A549 (cell line): ENCODE data around the gene MACROD1. TPM values are rescaled to one million over a fixed set of nuclear protein-coding genes. Genes with fewer than 3 reads are reported as not detected.

Source experiments
- ATAC-seq, 2 experiments: fragments of 200-7000 bp in 1 of 2; fragments of >200 bp in 1 of 2; cut with Nextera tagmentation in 1 of 2; cut with Tn5 transposase in 1 of 2; 3 replicates each; pipeline versions ENCODE4 v1.8.0 to v1.9.1; 2018 to 2020; ENCODE audit warnings: mild to moderate bottlenecking in 1 of 2, moderate library complexity in 1 of 2
- CTCF ChIA-PET: fragments of 300-600 bp; sonication (Branson Sonifier 250); formaldehyde crosslinking; extraction: SDS; loops from one replicate; lab custom pipeline; 2021; ENCODE audit warnings: antibody characterized with exemption, inconsistent platforms; lab: Yijun Ruan, JAX
- POLR2A ChIA-PET: fragments of 350-600 bp; formaldehyde crosslinking; extraction: SDS; loops from one replicate; lab custom pipeline; 2021; ENCODE audit warnings: antibody characterized with exemption, inconsistent platforms; lab: Yijun Ruan, JAX
- DNase-seq, 2 experiments: peaks; one replicate each; pipeline versions ENCODE4 v3.0.0 to v3.0.0-alpha.2; 2011 to 2016; ENCODE audit warnings: low read depth in 1 of 2, low spot score in 1 of 2
- FAIRE-seq: peaks from 2 replicates; lab custom pipeline; 2011; peaks lifted over from hg19 to GRCh38; lab: Jason Lieb, UNC
- H3K27ac ChIP-seq, 2 experiments: fragments of >200 bp; sonication (Bioruptor Twin); formaldehyde crosslinking; 3 replicates each; pipeline ENCODE4 v1.5.1; 2016 to 2017
- H3K4me1 ChIP-seq: fragments of >200 bp; sonication (Bioruptor Twin); formaldehyde crosslinking; 3 replicates; pipeline ENCODE4 v1.6.1; 2016
- H3K4me2 ChIP-seq: fragments of >200 bp; sonication (Bioruptor Twin); formaldehyde crosslinking; 3 replicates; pipeline ENCODE4 v1.6.1; 2016
- H3K4me3 ChIP-seq: fragments of >200 bp; sonication (Bioruptor Twin); formaldehyde crosslinking; 3 replicates; pipeline ENCODE4 v1.5.1; 2016
- H3K9me3 ChIP-seq: fragments of >200 bp; sonication (Bioruptor Twin); formaldehyde crosslinking; 3 replicates; pipeline ENCODE4 v1.6.1; 2016
- ATOH8 ChIP-seq: fragments of 250-450 bp; sonication (Bioruptor Pico); IDR thresholded peaks from 2 replicates; pipeline ENCODE4 v1.5.0; 2020; ENCODE audit warnings: low read depth, mild to moderate bottlenecking, moderate library complexity
- BCL3 ChIP-seq: fragments of >200 bp; sonication (Bioruptor Twin); formaldehyde crosslinking; IDR thresholded peaks from 3 replicates; pipeline ENCODE4 v1.6.1; 2016
- CBX8 ChIP-seq: fragments of 200-600 bp; sonication (generic); IDR thresholded peaks from 2 replicates; pipeline ENCODE4 v1.6.1; 2016
- CHD4 ChIP-seq: fragments of 200-600 bp; sonication (generic); IDR thresholded peaks from 2 replicates; pipeline ENCODE4 v1.6.1; 2016; ENCODE audit warnings: antibody characterized with exemption, mild to moderate bottlenecking, borderline replicate concordance
- CTCF ChIP-seq: fragments of >200 bp; sonication (Bioruptor Twin); formaldehyde crosslinking; IDR thresholded peaks from 3 replicates; pipeline ENCODE4 v1.5.1; 2016
- E2F6 ChIP-seq: IDR thresholded peaks from 2 replicates; pipeline ENCODE4 v1.6.1; 2012; ENCODE audit warnings: low read depth, borderline replicate concordance
- EHF ChIP-seq: fragments of 250-450 bp; sonication (Bioruptor Pico); IDR thresholded peaks from 2 replicates; pipeline ENCODE4 v1.5.0; 2020; ENCODE audit warnings: mild to moderate bottlenecking
- EHMT2 ChIP-seq: fragments of 200-600 bp; sonication (generic); IDR thresholded peaks from 2 replicates; pipeline ENCODE4 v1.6.1; 2016; ENCODE audit warnings: antibody characterized with exemption, low read depth, mild to moderate bottlenecking, moderate library complexity
- ESRRA ChIP-seq: fragments of 150-350 bp; IDR thresholded peaks from 2 replicates; pipeline ENCODE4 v1.6.1; 2014; ENCODE audit warnings: mild to moderate bottlenecking, low read length, borderline replicate concordance
- FOSL2 ChIP-seq, 2 experiments: fragments of 450-650 bp in 1 of 2; fragments of >200 bp in 1 of 2; sonication (Bioruptor Twin) in 1 of 2; formaldehyde crosslinking; IDR thresholded peaks; 2 replicates each; pipeline versions ENCODE4 v1.5.0 to v1.6.1; 2016 to 2020; ENCODE audit warnings: mild to moderate bottlenecking in 1 of 2, moderate library complexity in 1 of 2
- HEYL ChIP-seq: fragments of 250-450 bp; sonication (Bioruptor Pico); IDR thresholded peaks from 2 replicates; pipeline ENCODE4 v1.8.0; 2021; ENCODE audit warnings: mild to moderate bottlenecking, moderate library complexity
- KDM1A ChIP-seq: fragments of 200-600 bp; sonication (generic); IDR thresholded peaks from 2 replicates; pipeline ENCODE4 v1.6.1; 2016; ENCODE audit warnings: low read depth, mild to moderate bottlenecking
- KDM5A ChIP-seq: fragments of 200-600 bp; sonication (generic); IDR thresholded peaks from 2 replicates; pipeline ENCODE4 v1.6.1; 2016; ENCODE audit warnings: antibody characterized with exemption, mild to moderate bottlenecking
- MAFK ChIP-seq: fragments of 450-650 bp; IDR thresholded peaks from 2 replicates; pipeline ENCODE4 v1.6.1; 2014; ENCODE audit not compliant: partially characterized antibody
- MAX ChIP-seq: IDR thresholded peaks from 2 replicates; pipeline ENCODE4 v1.6.1; 2012
- MAZ ChIP-seq: fragments of 150-350 bp; IDR thresholded peaks from 2 replicates; pipeline ENCODE4 v1.6.1; 2014; ENCODE audit warnings: antibody characterized with exemption, low read depth, low read length, borderline replicate concordance
- MYC ChIP-seq: IDR thresholded peaks from 2 replicates; pipeline ENCODE4 v1.6.1; 2012; ENCODE audit warnings: mild to moderate bottlenecking, inconsistent platforms, low read length, improper control_type of control experiment, borderline replicate concordance
- NFE2L2 ChIP-seq: fragments of 150-350 bp; conservative IDR thresholded peaks from 2 replicates; pipeline ENCODE4 v1.6.1; 2014; ENCODE audit warnings: low read length
- NPAS2 ChIP-seq: fragments of 250-450 bp; sonication (Bioruptor Pico); IDR thresholded peaks from 2 replicates; pipeline ENCODE4 v1.8.0; 2022; ENCODE audit warnings: mild to moderate bottlenecking, moderate library complexity, borderline replicate concordance
- PBX3 ChIP-seq: IDR thresholded peaks from 2 replicates; pipeline ENCODE4 v1.6.1; 2012
- PHF8 ChIP-seq: fragments of 200-600 bp; sonication (generic); IDR thresholded peaks from 2 replicates; pipeline ENCODE4 v1.6.1; 2016; ENCODE audit warnings: low read depth, mild to moderate bottlenecking, antibody characterized with exemption, moderate library complexity, borderline replicate concordance
- RARB ChIP-seq: fragments of 250-450 bp; sonication (Bioruptor Pico); IDR thresholded peaks from 2 replicates; pipeline ENCODE4 v1.8.0; 2021; ENCODE audit warnings: mild to moderate bottlenecking, moderate library complexity
- RCOR1 ChIP-seq: fragments of 150-350 bp; IDR thresholded peaks from 2 replicates; pipeline ENCODE4 v1.6.1; 2014; ENCODE audit warnings: antibody characterized with exemption, low read length, low read depth
- RFX5 ChIP-seq: fragments of 450-650 bp; IDR thresholded peaks from 2 replicates; pipeline ENCODE4 v1.7.1; 2014; ENCODE audit warnings: antibody characterized with exemption, mild to moderate bottlenecking, moderate library complexity
- RNF2 ChIP-seq: fragments of 200-600 bp; sonication (generic); IDR thresholded peaks from 2 replicates; pipeline ENCODE4 v1.6.1; 2016; ENCODE audit warnings: low read depth, mild to moderate bottlenecking, antibody characterized with exemption, moderate library complexity, borderline replicate concordance
- SMC3 ChIP-seq: fragments of >200 bp; sonication (Bioruptor Twin); formaldehyde crosslinking; IDR thresholded peaks from 3 replicates; pipeline ENCODE4 v1.6.1; 2018; ENCODE audit warnings: inconsistent platforms
- TFCP2L1 ChIP-seq: fragments of 250-450 bp; sonication (Bioruptor Pico); IDR thresholded peaks from 2 replicates; pipeline ENCODE4 v1.5.0; 2021; ENCODE audit warnings: mild to moderate bottlenecking
- WGBS: methylation state at CpG from one replicate; pipeline ENCODE4 v1.1.6; 2017; ENCODE audit errors: missing lambda C conversion rate; 5-methylcytosine and 5-hydroxymethylcytosine counted together
- polyA plus RNA-seq, 4 experiments: library from polyadenylated mRNA; depleted of rRNA in 3 of 4; stranded (reverse); fragments of >200 nt; fragmentation: RNase III in 1 of 4; extraction: RNeasy Plus Mini Kit Qiagen cat#74134 plus additional on column Dnase treatment in 1 of 4; gene quantifications; 2 replicates in 3 of 4; 3 replicates in 1 of 4; pipeline ENCODE4 v1.2.3, GENCODE V29; 2011 to 2017

The MACROD1 gene
- polyA plus RNA-seq, 2 of the 4 experiments (the other 2 are of a cell fraction): 15.1 to 16.6 TPM

GRCh38 chr11:64135711-64136110 lies 30.2 kb downstream of the MACROD1 start:
- H3K27ac ChIP-seq: no peak overlapping the region
- 84% methylated on average over 17 of the region's 17 CpGs for WGBS
- H3K4me3 ChIP-seq: no peak overlapping the region
- ChIA-PET POLR2A (no interaction called here), CTCF (interaction anchor here (0.8 to 16.2 kb wide), 3 partner anchors 14 to 94 kb away, joined by 3 to 180 read pairs (median 3); no protein-coding TSS in a partner anchor)
- FAIRE-seq (no peak), DNase-seq (no peak), ATAC-seq (no peak)
- H3K4me1 ChIP-seq: peaks cover 5% of the 10 kb centered on the region; the same call in 2 of the 3 replicates
- H3K9me3 ChIP-seq: no peaks in the 10 kb centered on the region
- H3K4me2 ChIP-seq: no peak overlapping the region
- no peak for TF ChIP-seq RNF2
- TF ChIP-seq CBX8: no peak
- TF ChIP-seq MYC: no peak
- no peak for TF ChIP-seq KDM5A
- TF ChIP-seq NFE2L2: no peak
- TF ChIP-seq TFCP2L1: no peak
- TF ChIP-seq BCL3: no peak
- TF ChIP-seq CTCF: no peak
- no peak for TF ChIP-seq EHMT2
- TF ChIP-seq KDM1A: no peak
- TF ChIP-seq SMC3: no peak
- no peak for TF ChIP-seq HEYL (CRISPR knock-in tag)
- no peak for TF ChIP-seq RFX5
- no peak for TF ChIP-seq MAZ
- TF ChIP-seq ATOH8 (CRISPR knock-in tag): no peak
- no peak for TF ChIP-seq MAX
- no peak for TF ChIP-seq MAFK

- POLR2A ChIA-PET: no interaction called here
- FAIRE-seq: no peak
- no peak for TF ChIP-seq MAZ
- TF ChIP-seq EHF (CRISPR knock-in tag): no peak
- TF ChIP-seq RARB: no peak
- TF ChIP-seq ESRRA: no peak
- TF ChIP-seq NPAS2: no peak
- no peak for TF ChIP-seq PHF8
- no peak for TF ChIP-seq PBX3
- no peak for TF ChIP-seq RCOR1
- no peak for TF ChIP-seq CHD4
- no peak for TF ChIP-seq FOSL2 (IDR thresholded peaks at IDR 0.05)
- TF ChIP-seq FOSL2 (CRISPR knock-in tag; IDR thresholded peaks at IDR 0.05): no peak
- no peak for TF ChIP-seq E2F6
- no peak for TF ChIP-seq EHMT2
- no peak for TF ChIP-seq CBX8
- TF ChIP-seq, all 56 proteins: peak for 0
- DNase-seq (no peak), ATAC-seq (no peak)
- CTCF ChIA-PET: interaction anchor here (0.9 to 16.2 kb wide), 3 partner anchors 9 to 94 kb away, joined by 3 to 180 read pairs (median 3); no protein-coding TSS in a partner anchor
- Histone ChIP-seq H3K9me3 (no peaks in the 10 kb centered on the region), H3K27ac (no peak overlapping the region), H3K4me2 (no peak overlapping the region), H3K4me3 (no peak overlapping the region), H3K4me1 (peaks cover 5% of the 10 kb centered on the region; the same call in 2 of the 3 replicates)
- 74% methylated on average over 6 of the region's 8 CpGs for WGBS
These were observed 30.9 kb downstream of the MACROD1 start for GRCh38 chr11:64134963-64135362.
